Muscle of back (tissue), 11 donors: Measurements from ENCODE around the gene MATN3. TPM values are rescaled to one million over a fixed set of nuclear protein-coding genes. Genes with fewer than 3 reads are reported as not detected.

ENCODE experiments used
- DNase-seq, 3 donors: peaks; one replicate each; pipeline versions ENCODE4 v3.0.0 to v3.0.0-alpha.2; 2013
- polyA plus RNA-seq, 10 donors: library from polyadenylated mRNA; unstranded; fragments of 120-200 nt; gene quantifications; one replicate each; pipeline ENCODE4 v1.2.1, GENCODE V29; 2013; ENCODE audit not compliant: insufficient read length in 10 of 10

MATN3 gene
- polyA plus RNA-seq, 10 donors: 0.63 to 1.7 (median 1.2) TPM

- no peak for DNase-seq
These were observed 6.5 kb downstream of the MATN3 start for GRCh38 chr2:20005891-20006470.

GRCh38 chr2:20005067-20005627 lies 7.3 kb downstream of the MATN3 start:
- DNase-seq: no peak

DNA sequence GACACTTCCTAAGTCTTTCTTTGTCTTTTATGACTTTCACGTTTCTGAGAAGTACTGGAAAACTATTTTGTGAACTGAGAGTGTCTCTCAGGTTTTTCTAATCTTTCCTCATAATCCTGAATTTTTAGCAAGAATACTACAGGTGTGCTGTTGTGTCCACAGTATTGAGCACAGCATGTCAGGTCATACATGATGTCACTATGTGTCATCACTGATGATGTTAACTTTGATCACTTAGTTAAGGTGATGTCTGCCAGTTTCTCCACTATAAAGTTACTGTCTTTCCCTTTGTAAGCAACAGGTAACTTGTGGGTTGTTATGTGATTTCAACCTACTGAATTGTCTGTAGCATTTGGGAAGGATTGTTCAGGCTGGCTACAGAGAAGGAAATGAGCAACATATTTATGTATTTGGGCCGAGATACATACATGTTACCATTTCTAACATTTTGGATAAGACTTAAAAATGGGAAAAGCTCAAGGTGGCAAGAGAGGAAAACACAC lies 11.1 kb downstream of the MATN3 start:
- no peak for DNase-seq

GRCh38 chr2:19993731-19994130 lies 18.7 kb downstream of the MATN3 start:
- DNase-seq: no peak

DNA sequence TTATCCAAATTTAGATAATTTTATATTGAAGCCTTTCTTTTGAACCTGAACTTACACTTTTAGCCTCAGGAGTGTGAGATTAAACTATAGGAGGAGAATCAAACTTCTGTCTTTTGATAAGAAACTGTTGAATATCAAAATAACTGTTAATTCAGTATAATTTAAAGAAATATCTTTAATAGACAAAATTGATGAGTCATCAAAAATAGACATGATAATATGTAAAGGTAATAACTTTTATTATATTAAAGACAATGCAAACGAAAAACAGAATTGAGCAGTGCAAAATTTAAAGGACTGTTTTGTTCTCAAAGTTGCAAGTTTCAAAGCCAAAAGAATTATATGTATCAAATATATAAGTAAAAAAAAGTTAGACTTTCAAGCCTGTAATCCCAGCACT lies 20.6 kb downstream of the MATN3 start:
- no peak for DNase-seq

DNA sequence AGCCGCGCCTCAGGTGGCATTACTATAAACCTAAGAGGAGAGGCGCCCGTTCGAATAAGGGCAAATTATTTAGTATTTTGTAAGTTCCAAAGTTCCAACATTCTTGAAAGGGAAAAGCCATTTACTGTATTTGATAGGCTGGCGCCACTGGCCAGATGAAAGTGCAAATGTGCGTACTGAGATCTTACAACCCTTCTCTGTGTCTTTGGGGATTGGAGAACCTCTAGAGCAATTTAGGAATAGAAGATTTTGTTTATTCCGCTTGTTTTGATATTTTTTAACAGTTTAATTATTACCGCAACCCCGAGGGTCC lies 22.1 kb downstream of the MATN3 start:
- no peak for DNase-seq

GRCh38 chr2:19989667-19990415 lies 22.6 kb downstream of the MATN3 start, which contains the start of gene WDR35:
Gene WDR35 (minus strand): TSS chr2:19990105. CDS start chr2:19990015, 90 bp downstream.
- peak; percentile 83 to 91 (median 88) for DNase-seq

- no peak for DNase-seq
These were observed 23.2 kb downstream of the MATN3 start for GRCh38 chr2:19989342-19989666.

GRCh38 chr2:19988600-19988999 lies 23.9 kb downstream of the MATN3 start:
- DNase-seq: no peak

GRCh38 chr2:19987936-19988335 lies 24.5 kb downstream of the MATN3 start:
- DNase-seq: no peak

DNA sequence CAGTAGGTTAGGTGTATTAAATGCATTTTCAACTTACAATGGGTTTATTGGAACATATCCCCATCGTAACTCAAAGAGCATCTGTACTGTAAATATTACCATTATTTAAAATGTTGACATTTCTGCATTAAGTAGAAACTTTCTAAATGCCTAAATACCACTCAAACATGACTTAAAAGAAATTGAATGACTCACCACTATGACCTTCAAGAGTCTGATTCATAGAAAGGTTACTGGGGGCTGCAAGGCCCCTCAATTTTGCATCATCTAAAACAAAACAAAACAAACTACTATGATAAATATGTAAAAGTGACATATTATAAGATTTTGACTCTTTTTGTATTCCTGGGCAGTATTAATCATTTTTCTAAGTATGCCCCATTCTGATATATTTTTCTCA lies 30.2 kb downstream of the MATN3 start:
- no peak for DNase-seq

- DNase-seq: no peak
These were observed 32.5 kb downstream of the MATN3 start for GRCh38 chr2:19979932-19980331.

GRCh38 chr2:19973466-19973865 lies 39.0 kb downstream of the MATN3 start:
- DNase-seq: no peak

DNA sequence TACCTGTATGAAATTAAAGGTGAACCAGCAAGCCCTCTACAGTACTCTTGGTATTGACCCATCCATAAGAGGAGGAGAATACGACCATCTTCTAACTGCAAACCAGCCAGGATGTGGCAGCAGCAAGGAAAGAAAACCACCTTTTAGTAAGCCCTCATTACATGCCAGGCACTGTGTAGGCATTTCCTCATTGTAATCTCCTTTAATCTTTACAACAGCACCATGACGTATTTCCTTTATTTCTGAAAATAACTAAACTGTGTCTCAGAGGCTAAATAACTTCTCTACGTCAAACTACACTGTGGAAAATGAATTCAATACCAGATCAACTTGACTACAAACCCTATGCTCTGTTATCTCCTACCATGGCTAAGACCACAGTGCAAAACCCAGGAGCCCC lies 40.8 kb downstream of the MATN3 start:
- DNase-seq: no peak

GRCh38 chr2:19963386-19963785 lies 49.1 kb downstream of the MATN3 start:
- no peak for DNase-seq

GRCh38 chr2:19955544-19956422 lies 56.7 kb downstream of the MATN3 start:
- DNase-seq: peak; percentile 60 to 76 (median 66)

- peak; percentile 27 to 73 (median 59) for DNase-seq
These were observed 63.4 kb downstream of the MATN3 start for GRCh38 chr2:19949071-19949470.

DNA sequence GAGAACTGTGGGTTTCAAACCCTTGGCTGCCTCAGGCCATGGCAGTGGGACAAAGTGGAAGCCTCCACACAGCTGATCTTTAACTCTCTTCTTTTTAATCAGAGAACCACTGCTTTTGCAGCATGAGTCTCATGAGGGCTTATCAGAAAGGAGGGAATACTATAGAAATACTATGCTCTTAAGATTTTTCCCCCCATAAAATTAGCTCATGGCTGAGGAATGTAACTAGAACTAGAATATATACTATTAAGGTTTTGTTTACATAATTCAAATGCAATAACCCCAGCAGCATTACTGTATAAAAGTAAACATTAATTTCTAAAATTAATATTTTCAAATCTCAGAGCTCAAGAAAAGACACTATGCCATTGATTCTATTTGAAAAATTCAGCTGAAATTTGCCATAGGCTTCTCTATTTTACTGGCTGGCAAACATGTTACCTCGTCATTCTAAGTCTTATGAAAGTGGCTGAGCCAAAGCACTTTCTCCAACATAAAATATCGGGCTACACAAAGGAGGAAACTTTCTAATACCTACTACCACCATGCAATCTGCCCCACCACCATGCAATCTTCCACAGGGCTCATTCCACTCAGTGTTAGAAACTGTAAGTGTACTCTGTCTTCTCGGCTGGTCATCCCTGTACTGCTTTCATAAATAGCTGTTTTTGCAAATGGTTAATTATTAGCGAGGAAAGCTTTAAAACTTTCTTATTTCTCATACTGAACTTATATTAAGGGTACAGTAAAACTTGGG lies 65.1 kb downstream of the MATN3 start:
- no peak for DNase-seq

GRCh38 chr2:19944205-19944845 lies 68.1 kb downstream of the MATN3 start:
- DNase-seq: no peak

- no peak for DNase-seq
These were observed 69.3 kb downstream of the MATN3 start for GRCh38 chr2:19943189-19943588.

DNA sequence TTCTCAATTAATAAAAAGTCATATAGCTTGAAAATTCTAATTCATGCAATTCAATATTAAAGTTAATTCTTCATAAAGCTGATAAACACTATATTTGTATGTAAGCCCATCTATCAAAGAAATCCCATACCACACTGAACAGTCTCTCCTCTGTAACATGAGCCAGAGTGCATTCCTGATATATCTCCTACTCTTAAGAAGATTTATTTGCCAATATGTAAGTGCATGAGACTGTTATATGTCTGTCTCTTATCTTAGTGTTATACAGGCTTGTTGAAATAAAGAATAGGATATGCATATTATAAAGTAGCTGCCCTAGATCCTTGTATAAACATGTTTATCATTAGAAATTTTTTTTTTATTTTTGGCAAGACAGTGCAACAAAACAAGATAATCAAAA lies 70.3 kb downstream of the MATN3 start:
- no peak for DNase-seq
